GM13976 (cell line): ENCODE data around the gene AGAP3.

ENCODE experiments used
- DNase-seq: peaks from one replicate; pipeline ENCODE4 v3.0.0; 2012; ENCODE audit warnings: low spot score
- in situ Hi-C: fragments of 300-500 bp; cut with MboI; formaldehyde crosslinking; loops from one replicate; pipeline ENCODE4 v1.12.0; 2022; ENCODE audit warnings: low sequenced_read_pairs, mixed read lengths, inconsistent platforms; ENCODE audit not compliant: unreplicated experiment
- TF ChIP-seq, protein P1 (sequence below): IDR thresholded peaks from 2 replicates; pipeline ENCODE4 v1.5.1; 2012; ENCODE audit warnings: borderline replicate concordance, mild to moderate bottlenecking; ENCODE audit not compliant: insufficient read depth; ENCODE audit errors: extremely low read depth, missing control alignments, control extremely low read depth

AGAP3 gene

DNA sequence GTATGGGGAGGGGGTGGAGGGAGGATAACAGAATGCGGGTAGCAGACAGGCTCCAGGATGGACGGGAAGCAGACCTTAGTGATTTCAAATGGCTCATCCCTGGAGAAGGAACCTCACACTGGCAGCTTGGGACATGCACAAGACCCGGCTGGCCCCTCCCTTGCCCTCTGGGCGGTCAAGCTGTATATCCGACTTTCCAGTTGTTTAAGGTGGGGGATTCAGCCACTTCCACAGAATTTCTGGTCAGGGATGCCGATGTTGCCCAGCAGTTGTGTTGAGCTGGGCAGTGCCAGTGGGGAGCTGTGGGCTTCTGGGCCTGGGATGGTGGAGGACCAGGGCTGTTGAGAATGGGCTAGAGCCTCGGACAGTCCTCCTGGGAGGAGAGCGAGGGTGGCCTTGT, 42.4 kb downstream of the AGAP3 start:
- DNase-seq, result no peak
- in situ Hi-C loops, result no loop called here
- TF ChIP-seq, protein P1, sequence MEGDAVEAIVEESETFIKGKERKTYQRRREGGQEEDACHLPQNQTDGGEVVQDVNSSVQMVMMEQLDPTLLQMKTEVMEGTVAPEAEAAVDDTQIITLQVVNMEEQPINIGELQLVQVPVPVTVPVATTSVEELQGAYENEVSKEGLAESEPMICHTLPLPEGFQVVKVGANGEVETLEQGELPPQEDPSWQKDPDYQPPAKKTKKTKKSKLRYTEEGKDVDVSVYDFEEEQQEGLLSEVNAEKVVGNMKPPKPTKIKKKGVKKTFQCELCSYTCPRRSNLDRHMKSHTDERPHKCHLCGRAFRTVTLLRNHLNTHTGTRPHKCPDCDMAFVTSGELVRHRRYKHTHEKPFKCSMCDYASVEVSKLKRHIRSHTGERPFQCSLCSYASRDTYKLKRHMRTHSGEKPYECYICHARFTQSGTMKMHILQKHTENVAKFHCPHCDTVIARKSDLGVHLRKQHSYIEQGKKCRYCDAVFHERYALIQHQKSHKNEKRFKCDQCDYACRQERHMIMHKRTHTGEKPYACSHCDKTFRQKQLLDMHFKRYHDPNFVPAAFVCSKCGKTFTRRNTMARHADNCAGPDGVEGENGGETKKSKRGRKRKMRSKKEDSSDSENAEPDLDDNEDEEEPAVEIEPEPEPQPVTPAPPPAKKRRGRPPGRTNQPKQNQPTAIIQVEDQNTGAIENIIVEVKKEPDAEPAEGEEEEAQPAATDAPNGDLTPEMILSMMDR, result no peak

DNA sequence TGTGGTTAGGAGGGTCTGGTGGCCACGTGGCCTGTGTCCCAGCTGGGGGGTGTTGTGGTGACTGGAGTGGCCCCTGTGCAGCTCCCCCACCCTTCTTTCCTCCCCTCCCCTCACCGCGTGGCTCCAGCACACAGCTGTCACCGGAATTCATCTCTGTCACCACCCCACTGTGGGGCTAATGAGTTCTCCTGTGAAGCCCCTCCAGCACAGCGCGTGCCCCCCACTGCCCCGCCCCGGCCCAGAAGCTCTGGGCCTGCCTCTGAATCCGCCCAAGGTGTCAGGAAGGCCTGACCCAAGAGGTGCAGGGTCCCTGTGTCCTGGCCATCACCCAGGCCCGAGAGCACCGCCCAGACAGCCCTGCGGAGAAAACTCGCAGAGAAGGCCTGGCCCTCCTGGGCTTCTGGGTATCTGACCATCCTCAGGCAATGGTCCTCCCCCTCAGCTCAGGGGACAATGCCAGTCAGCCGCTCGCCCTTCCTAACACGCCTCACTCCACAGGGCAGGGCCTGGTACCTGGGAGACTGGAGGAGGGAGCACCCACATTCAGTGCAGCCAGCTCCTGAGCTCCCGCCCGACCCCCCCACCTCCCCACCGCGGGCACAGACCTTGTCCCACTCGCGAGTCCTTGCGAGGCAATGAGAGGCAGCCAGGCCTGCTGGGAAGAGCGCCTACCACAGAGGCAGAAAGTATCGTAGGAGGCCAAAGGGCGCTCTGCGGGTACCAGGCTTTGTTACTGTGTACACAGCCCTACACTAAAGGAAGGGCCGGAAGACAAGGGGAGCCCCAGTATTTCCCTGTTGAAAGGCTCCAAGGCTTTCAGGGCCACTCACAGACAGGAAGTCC, 43.1 kb downstream of the AGAP3 start:
- in situ Hi-C loops, result no loop called here
- TF ChIP-seq, protein P1, result no peak

DNA sequence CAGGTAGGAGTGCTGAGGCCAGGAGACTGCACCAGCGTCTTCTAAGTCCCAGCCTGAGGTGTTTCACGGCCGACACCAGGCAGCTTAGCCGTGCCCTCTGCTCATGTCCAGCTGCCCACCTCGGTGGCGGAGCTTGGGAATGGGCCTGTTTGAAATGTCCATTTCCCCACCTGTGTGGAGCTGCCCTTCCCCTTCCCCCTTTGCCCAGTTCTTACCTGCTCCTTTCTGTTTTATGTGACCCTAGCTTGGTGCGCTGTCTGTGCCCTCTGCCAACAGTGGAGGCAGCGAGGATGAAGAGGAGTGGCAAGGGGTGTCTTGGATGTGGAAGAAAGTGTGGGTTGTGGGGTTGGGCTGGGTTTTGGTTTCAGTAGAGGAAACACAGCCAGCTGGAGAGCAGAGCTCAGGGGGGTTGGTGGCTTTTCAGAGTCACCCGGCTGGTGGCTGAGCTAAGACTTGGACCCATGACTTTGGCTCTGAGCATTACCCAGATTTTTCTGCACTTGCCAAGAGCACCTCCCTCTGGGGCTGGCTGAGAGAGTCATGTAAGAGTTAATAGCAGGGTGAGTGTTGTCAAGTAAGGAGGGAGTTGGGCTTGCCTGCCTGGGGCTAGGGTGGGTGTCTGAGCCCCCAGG, 43.8 kb downstream of the AGAP3 start:
- DNase-seq, result no peak
- TF ChIP-seq, protein P1, result no peak
- in situ Hi-C loops, result no loop called here

More for the DNA sequence above, 43.1 kb downstream of the AGAP3 start:
- no peak for DNase-seq

DNA sequence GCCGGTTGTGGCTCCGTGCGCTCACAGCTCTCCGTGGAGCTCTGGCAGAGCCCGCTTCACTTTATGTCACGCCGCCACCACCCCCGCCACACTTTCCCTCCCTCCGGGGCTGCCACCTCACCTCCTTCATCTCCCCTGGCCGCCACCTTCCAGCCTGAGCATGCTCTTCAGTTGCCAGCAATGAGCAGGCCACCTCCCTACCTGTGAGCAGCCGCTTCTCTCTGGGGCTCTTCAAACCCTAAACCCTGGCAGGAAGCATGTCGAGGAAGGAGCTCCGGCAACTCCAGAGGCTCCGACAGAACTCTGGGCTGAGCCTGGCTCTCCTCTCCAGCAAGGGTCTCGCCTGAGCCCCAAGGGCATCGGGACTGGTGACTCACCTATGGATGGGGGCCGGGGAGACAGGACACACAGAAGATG, 44.5 kb downstream of the AGAP3 start:
- in situ Hi-C loops, result no loop called here
- TF ChIP-seq, protein P1, result no peak
- DNase-seq, result no peak

DNA sequence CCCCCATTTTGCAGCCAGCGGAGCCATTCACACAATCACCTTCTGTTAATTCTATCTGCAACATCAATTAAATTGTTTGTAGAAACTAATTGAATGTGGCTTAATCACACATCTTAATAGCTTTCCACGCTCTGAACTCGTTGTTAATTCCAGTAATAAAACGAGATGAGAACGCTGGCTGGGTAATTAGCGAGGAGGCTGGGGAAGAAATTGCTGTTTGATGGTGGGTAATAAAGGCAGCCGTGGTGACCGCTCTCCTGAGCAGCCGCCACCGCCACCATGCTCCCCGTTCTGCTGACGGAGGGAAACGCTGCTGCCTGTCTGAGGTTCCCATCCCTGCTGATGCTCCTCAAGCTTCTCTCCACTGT, 44.9 kb downstream of the AGAP3 start:
- in situ Hi-C loops, result no loop called here
- no peak for DNase-seq
- TF ChIP-seq, protein P1, result no peak

DNA sequence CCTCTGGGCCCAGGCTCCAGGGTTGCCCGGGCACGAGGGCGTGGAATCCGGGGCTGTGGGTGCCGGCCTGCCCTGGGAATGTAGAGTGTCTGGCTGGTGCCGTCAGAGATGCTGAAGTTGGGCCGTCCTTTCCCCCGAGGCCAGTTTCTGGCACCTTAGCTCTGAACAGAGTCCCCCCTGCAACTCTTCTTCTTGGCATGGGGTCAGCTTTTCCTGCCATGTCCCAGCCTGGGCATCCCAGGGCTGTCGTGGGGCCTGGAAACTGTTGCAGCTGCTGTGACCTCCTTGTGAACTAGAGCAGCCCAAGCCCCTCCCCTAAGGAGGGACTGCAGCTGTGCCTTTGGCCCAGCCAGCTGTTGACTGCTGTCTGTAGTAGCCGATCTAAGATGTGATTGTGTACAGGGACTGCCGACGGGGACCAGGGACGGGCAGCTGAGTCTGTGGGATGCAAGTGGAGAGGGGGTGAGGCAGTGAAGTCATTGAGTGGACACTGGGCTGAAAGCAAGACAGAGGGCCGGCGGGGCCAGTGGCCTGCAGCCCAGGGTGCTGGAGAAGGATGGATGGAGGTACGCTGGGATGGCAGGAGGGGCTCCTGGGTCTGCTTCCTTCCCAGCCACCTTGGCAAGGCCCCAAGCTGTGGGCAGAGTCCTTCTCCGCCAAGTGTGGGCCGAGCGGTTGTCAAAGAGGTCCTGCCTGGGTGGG, 45.5 kb downstream of the AGAP3 start:
- in situ Hi-C loops, result no loop called here
- TF ChIP-seq, protein P1, result no peak
- DNase-seq, result no peak
